Endothelial cell of umbilical vein (primary cell): ENCODE results near the gene DTL. TPM values are rescaled to one million over a fixed set of nuclear protein-coding genes. Genes with fewer than 3 reads are reported as not detected.
"Not testable (repeated sequence)": the region's sequence is repeated elsewhere in the genome, so short reads cannot be mapped to it uniquely, and the experiment has no call there.

Source experiments
- BruUV-seq: library from RNA; stranded (reverse); fragments of 400-500 nt; replicated peaks from 2 replicates; lab custom pipeline; 2021; lab: Mats Ljungman, UMichigan
- CTCF ChIA-PET: fragments of 300-600, 350-600 bp; sonication (Branson Sonifier 250); formaldehyde crosslinking; loops from one replicate; lab custom pipeline; 2021; ENCODE audit warnings: antibody characterized with exemption, inconsistent platforms; lab: Charles Lee
- POLR2A ChIA-PET: fragments of 300-600, 350-600 bp; sonication (Branson Sonifier 250); formaldehyde crosslinking; loops from one replicate; lab custom pipeline; 2021; ENCODE audit warnings: antibody characterized with exemption, inconsistent platforms; lab: Charles Lee
- DNase-seq: peaks from one replicate; pipeline ENCODE4 v3.0.0-alpha.2; 2011; ENCODE audit warnings: low read depth, low spot score
- FAIRE-seq: peaks from 2 replicates; lab custom pipeline; 2011; peaks lifted over from hg19 to GRCh38; lab: Jason Lieb, UNC
- H2AFZ ChIP-seq: 2 replicates; pipeline ENCODE4 v1.6.0; 2012; ENCODE audit warnings: low read depth, low read length, control low read depth, inconsistent platforms
- H3K27ac ChIP-seq: 2 replicates; pipeline ENCODE4 v1.5.1; 2011; ENCODE audit warnings: low read depth, mild to moderate bottlenecking, control low read depth, low read length, moderate library complexity; ENCODE audit not compliant: insufficient read depth
- H3K27me3 ChIP-seq, 2 experiments: 2 replicates each; pipeline versions ENCODE4 v1.6.0 to v1.6.1; 2011; ENCODE audit warnings: low read length in 2 of 2, mixed read lengths in 1 of 2; ENCODE audit not compliant: control insufficient read depth in 2 of 2, insufficient read depth in 2 of 2
- H3K36me3 ChIP-seq, 2 experiments: 2 replicates in 1 of 2; 3 replicates in 1 of 2; pipeline ENCODE4 v1.5.1; 2011; ENCODE audit warnings: low read length in 2 of 2, mild to moderate bottlenecking in 1 of 2, moderate library complexity in 1 of 2; ENCODE audit not compliant: control insufficient read depth in 2 of 2, insufficient read depth in 2 of 2; ENCODE audit errors: extremely low read depth in 1 of 2
- H3K4me1 ChIP-seq: 3 replicates; pipeline ENCODE4 v1.5.1; 2011; ENCODE audit warnings: mild to moderate bottlenecking, low read length; ENCODE audit not compliant: control insufficient read depth, insufficient read depth; ENCODE audit errors: extremely low read depth
- H3K4me2 ChIP-seq: 2 replicates; pipeline ENCODE4 v1.6.1; 2011; ENCODE audit warnings: low read length, control low read depth, mixed read lengths; ENCODE audit not compliant: insufficient read depth
- H3K4me3 ChIP-seq, 3 experiments: fragments of 200-600 bp in 1 of 3; sonication (generic), shearing (Covaris generic) in 1 of 3; replicated peaks in 1 of 3; 2 replicates each; pipeline ENCODE4 v1.5.1; 2011 to 2016; ENCODE audit warnings: control low read depth in 3 of 3, low read length in 3 of 3, mild to moderate bottlenecking in 2 of 3, inconsistent platforms in 1 of 3, low read depth in 1 of 3, moderate library complexity in 1 of 3; ENCODE audit not compliant: insufficient read depth in 1 of 3
- H3K79me2 ChIP-seq: 2 replicates; pipeline ENCODE4 v1.6.0; 2012; ENCODE audit warnings: low read length, inconsistent platforms; ENCODE audit not compliant: control insufficient read depth, insufficient read depth
- H3K9ac ChIP-seq: replicated peaks from 2 replicates; pipeline ENCODE3; 2011; ENCODE audit warnings: low read length, control low read depth; ENCODE audit not compliant: insufficient read depth; ENCODE audit errors: extremely low read depth
- H3K9me1 ChIP-seq: replicated peaks from 3 replicates; pipeline ENCODE4 v1.6.0; 2011; ENCODE audit warnings: mild to moderate bottlenecking, low read length; ENCODE audit not compliant: control insufficient read depth, insufficient read depth; ENCODE audit errors: extremely low read depth
- H3K9me3 ChIP-seq: replicated peaks from 2 replicates; pipeline ENCODE4 v1.5.1; 2012; ENCODE audit warnings: low read length, inconsistent platforms; ENCODE audit not compliant: control insufficient read depth, insufficient read depth
- H4K20me1 ChIP-seq: replicated peaks from 2 replicates; pipeline ENCODE3; 2011; ENCODE audit warnings: mild to moderate bottlenecking, low read length; ENCODE audit not compliant: control insufficient read depth, insufficient read depth; ENCODE audit errors: extremely low read depth
- CTCF ChIP-seq, 2 donors: IDR thresholded peaks; 1 replicate in 1 of 2; 2 replicates in 1 of 2; pipeline ENCODE4 v1.5.1; 2011; ENCODE audit warnings: low read length in 2 of 2, mild to moderate bottlenecking in 2 of 2, moderate library complexity in 2 of 2, control low read depth in 1 of 2, inconsistent platforms in 1 of 2, low read depth in 1 of 2; ENCODE audit not compliant: insufficient read depth in 1 of 2; ENCODE audit errors: extremely low read depth in 1 of 2
- EZH2 ChIP-seq: IDR thresholded peaks from 2 replicates; pipeline ENCODE4 v1.6.1; 2012; ENCODE audit warnings: borderline replicate concordance, low read depth, mild to moderate bottlenecking, moderate library complexity, low read length, inconsistent platforms; ENCODE audit not compliant: severe bottlenecking
- FOS ChIP-seq: IDR thresholded peaks from 2 replicates; pipeline ENCODE4 v1.6.1; 2011; ENCODE audit warnings: mild to moderate bottlenecking, low read length, moderate library complexity, borderline replicate concordance; ENCODE audit not compliant: insufficient read depth
- MYC ChIP-seq: IDR thresholded peaks from one replicate; pipeline ENCODE4 v1.6.1; 2011; ENCODE audit warnings: mild to moderate bottlenecking, low read depth, low read length
- POLR2A ChIP-seq: IDR thresholded peaks from 2 replicates; pipeline ENCODE4 v1.6.1; 2012; ENCODE audit warnings: low read depth, mild to moderate bottlenecking, control low read depth, low read length
- dilution Hi-C: fragments of 300-500 bp; cut with MboI; formaldehyde crosslinking; loops from one replicate; pipeline ENCODE4 v1.15.0; 2019; ENCODE audit warnings: low sequenced_read_pairs; ENCODE audit not compliant: extremely low pct_ligation_motif_present
- intact Hi-C: fragments of 100-400 bp; cut with micrococcal nuclease; formaldehyde crosslinking; loops from one replicate; pipeline ENCODE4 v1.10.0; 2022
- polyA plus RNA-seq, 4 experiments: library from polyadenylated mRNA; depleted of rRNA in 3 of 4; stranded (reverse) in 3 of 4; unstranded in 1 of 4; fragments of >200 nt; gene quantifications; 2 replicates each; pipeline versions ENCODE4 v1.2.1 to v1.2.3, GENCODE V29; 2011 to 2012; ENCODE audit warnings: missing spikeins in 1 of 4
- total RNA-seq: library from RNA; stranded (reverse); gene quantifications from 2 replicates; pipeline ENCODE4 v1.2.3, GENCODE V29; 2021

The DTL gene
- total and polyA plus RNA-seq, 2 donors (not counting 3 experiments of a cell fraction or from before 2014, with no cell fraction given) = 11.2 to 26.5 TPM

GRCh38 chr1:212020975-212021374 is 14.6 kb upstream of the DTL start:
- H3K4me2 ChIP-seq = no peak overlapping the region
- no peaks in the 10 kb centered on the region for H3K9me3 ChIP-seq
- peaks cover 29% of the 10 kb centered on the region for H3K79me2 ChIP-seq
- H3K27me3 ChIP-seq = no peaks in the 10 kb centered on the region
- ChIA-PET CTCF (interaction anchor here (0.6 to 1.9 kb wide), 2 partner anchors 8 to 14 kb away, joined by 3 to 9 read pairs; partner anchors contain the start of genes DTL and INTS7), POLR2A (no interaction called here)
- no peaks in the 10 kb centered on the region for H3K4me1 ChIP-seq
- BruUV-seq = no TSS peak
- no peak for FAIRE-seq
- H3K27ac ChIP-seq = no peak overlapping the region
- H3K4me3 ChIP-seq = no peak overlapping the region
- no peak for DNase-seq
- H3K9ac ChIP-seq = no peak overlapping the region
- intact Hi-C loops = no loop called here
- H4K20me1 ChIP-seq = no peaks in the 10 kb centered on the region
- no peak overlapping the region for H2AFZ ChIP-seq
- TF ChIP-seq FOS (no peak), POLR2A (no peak), EZH2 (no peak), CTCF (IDR thresholded peaks at IDR 0.05; ENCODE audit: extremely low read depth in 1 of 2, insufficient read depth in 1 of 2, low read depth in 1 of 2, low read length in 2 of 2) (no peak), MYC (no peak)
- H3K9me1 ChIP-seq = no peaks in the 10 kb centered on the region
- peaks cover 0 to 3% of the 10 kb centered on the region in 2 experiments for H3K36me3 ChIP-seq
- dilution Hi-C loops = no loop called here

- DNase-seq = no peak
- CTCF ChIA-PET = interaction anchor here (0.6 to 1.9 kb wide), 5 partner anchors 9 to 773 kb away, joined by 3 to 9 read pairs (median 3); partner anchors contain the start of genes DTL and INTS7
- Histone ChIP-seq H3K79me2 (peaks cover 34% of the 10 kb centered on the region), H3K27me3 (no peaks in the 10 kb centered on the region), H3K9me3 (no peaks in the 10 kb centered on the region), H2AFZ (no peak overlapping the region), H3K4me1 (no peaks in the 10 kb centered on the region), H3K36me3 (no peaks in the 10 kb centered on the region), H3K4me3 (no peak overlapping the region), H4K20me1 (no peaks in the 10 kb centered on the region), H3K27ac (no peak overlapping the region), H3K9me1 (no peaks in the 10 kb centered on the region), H3K4me2 (no peak overlapping the region), H3K9ac (no peak overlapping the region)
- TF ChIP-seq FOS = no peak
- POLR2A ChIA-PET = no interaction called here
- dilution Hi-C loops (no loop called here), intact Hi-C loops (no loop called here)
- no TSS peak for BruUV-seq
- FAIRE-seq = no peak
Measured at GRCh38 chr1:212021563-212021962, 14.0 kb upstream of the DTL start.

GRCh38 chr1:212022908-212023307 is 12.6 kb upstream of the DTL start:
- H3K27ac ChIP-seq, H2AFZ ChIP-seq, intact Hi-C loops, H3K9me3 ChIP-seq, H3K27me3 ChIP-seq, H3K4me2 ChIP-seq, H3K9ac ChIP-seq, H3K36me3 ChIP-seq, H4K20me1 ChIP-seq, dilution Hi-C loops, DNase-seq, POLR2A ChIA-PET, FAIRE-seq, H3K4me3 ChIP-seq, H3K4me1 ChIP-seq, H3K9me1 ChIP-seq, BruUV-seq: not testable (repeated sequence)
- H3K79me2 ChIP-seq = peaks cover 46% of the 10 kb centered on the region
- CTCF ChIA-PET = interaction anchor here (1.9 kb wide), 1 partner anchor 12 kb away, joined by 9 read pairs; the partner anchor contains the start of genes DTL and INTS7
